GM19438 (cell line): ENCODE data around the gene PZP.

Experiments used
- ATAC-seq: cut with Tn5 transposase; IDR thresholded peaks from one replicate; pipeline ENCODE4 v1.9.1; 2021; ENCODE audit warnings: low read depth; ENCODE audit not compliant: unreplicated experiment

PZP gene

GRCh38 chr12:9127936-9128663, 80.1 kb downstream of the PZP start:
- no peak for ATAC-seq

- no peak for ATAC-seq
Measured at GRCh38 chr12:9127484-9127883, 80.7 kb downstream of the PZP start.

DNA sequence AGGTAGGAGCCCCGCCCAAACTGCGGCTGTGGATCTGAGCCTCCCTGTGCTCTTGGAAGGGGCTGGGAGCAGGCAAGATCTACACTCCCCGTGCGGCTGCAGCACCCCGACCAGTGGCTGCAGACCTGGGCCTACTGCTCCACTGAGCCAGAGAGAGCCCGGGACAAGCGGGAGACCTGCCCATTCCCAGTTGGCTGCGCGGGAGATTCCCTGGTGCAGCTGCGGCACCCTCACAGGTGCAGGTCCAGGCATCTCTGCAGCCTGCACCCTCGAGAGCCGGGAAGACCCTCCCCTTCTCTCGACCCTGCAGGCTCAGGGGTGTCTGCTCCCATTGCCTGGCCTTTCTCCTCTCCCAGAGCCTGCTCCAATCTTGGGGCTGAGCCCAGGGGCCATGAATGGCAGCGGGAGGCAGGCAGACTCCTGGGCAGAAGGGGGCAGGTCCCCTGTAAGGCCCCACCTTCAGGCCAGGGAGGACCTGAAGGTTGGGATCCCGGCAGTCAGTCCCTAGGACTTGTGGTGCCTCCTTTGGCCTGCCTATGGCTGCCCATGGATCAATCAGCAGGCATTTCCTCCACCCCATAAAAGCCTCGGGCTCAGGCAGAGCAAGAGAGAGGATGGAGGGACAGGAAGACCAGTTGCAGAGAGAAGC, 83.7 kb downstream of the PZP start:
- no peak for ATAC-seq

GRCh38 chr12:9123781-9124382, 84.3 kb downstream of the PZP start:
- ATAC-seq = no peak

DNA sequence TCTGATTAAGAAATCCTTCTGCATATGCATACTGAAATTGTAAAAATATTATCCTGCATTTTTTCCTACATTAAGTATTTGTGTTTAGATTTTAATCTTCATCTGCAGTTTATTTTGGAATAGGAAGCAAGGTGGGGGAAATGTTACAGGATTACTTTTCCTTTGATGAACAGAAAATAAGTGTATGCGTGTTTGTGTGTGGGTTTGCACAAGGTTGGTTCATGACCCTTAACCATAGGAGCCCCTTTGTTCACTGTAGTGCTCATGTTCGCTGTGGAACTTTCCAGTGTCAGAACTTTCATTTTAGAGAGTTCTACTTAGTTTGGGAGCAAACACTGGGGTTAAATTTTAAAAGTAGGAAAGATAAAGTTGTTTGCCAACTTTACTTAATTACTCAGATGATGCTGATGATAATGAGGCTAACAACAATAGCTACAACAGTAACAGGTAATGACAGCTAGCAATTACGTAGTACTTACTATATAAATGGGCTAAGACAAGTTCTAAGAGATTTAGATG, 86.0 kb downstream of the PZP start:
- ATAC-seq = no peak

GRCh38 chr12:9120487-9121184, 87.6 kb downstream of the PZP start:
- no peak for ATAC-seq

- ATAC-seq = no peak
Measured at GRCh38 chr12:9118158-9118557, 90.0 kb downstream of the PZP start.

- ATAC-seq = no peak
Measured at GRCh38 chr12:9115731-9116559, 92.2 kb downstream of the PZP start, which contains the start of gene A2M. TSS of gene A2M (minus strand) at chr12:9115919. CDS start at chr12:9115849, 70 bp downstream.

DNA sequence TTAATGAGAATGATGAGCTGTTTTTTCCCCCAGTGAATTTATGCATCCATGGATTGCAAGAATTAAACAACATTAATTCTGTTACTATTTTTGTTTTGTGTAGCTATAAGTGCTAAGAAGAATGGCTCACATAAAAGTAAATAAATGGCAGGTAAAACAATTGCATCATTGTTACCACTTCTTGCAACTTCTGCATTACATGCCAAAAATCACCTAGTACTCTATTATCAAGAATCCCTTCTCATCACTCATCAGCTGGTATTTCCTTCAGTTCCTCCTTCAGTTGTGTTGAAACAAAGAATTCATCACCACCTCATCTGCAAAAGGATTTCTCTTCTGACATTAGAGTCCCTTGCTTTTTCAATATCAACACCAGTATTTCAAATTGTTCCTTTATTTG, 93.2 kb downstream of the PZP start:
- ATAC-seq = no peak

DNA sequence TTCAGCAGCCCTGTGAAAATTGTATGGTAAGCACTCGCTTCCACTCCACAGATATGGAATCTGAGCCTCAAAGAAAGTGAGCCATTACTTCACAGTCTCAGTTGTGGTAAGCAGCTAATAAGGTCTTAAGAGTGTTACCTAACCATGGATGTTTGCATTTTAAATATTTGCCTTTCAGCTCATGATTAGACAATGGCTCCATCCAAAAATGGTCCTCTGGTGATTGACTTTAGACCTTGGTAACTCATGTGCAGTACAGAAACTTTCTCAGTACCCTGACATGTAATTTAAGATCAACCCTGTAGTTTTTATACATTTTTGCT, 94.2 kb downstream of the PZP start:
- ATAC-seq = no peak

DNA sequence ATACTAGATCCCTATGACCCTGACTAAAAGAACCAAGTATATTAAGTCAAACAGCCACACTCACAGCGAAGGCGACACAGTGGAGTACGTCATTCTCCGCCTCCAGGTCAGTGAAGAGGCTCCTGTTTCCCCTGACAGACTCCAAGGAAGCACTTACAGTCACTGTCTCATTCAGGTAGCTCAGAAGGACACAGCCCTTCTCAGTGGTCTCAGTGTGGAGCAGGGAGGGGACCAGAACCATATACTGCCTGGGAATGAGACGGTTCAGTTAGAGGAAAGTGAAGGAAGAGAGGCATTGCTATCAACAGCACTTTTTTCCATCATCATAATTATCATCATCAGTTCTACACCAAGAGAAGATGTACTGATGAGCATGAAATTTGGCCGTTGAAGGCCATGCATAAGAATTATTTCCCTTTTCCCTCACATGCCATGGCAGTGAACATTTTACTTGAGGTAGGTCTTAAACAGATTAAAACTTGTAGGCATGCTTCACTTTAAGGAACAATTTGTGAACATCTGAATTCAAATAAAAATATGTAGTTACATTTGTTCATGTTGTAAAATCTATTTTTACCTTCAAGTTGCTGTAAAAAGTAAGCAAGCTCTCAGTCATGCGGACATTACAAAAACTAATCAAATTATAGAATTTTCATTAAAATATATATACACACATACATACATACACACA, 94.8 kb downstream of the PZP start:
- no peak for ATAC-seq

DNA sequence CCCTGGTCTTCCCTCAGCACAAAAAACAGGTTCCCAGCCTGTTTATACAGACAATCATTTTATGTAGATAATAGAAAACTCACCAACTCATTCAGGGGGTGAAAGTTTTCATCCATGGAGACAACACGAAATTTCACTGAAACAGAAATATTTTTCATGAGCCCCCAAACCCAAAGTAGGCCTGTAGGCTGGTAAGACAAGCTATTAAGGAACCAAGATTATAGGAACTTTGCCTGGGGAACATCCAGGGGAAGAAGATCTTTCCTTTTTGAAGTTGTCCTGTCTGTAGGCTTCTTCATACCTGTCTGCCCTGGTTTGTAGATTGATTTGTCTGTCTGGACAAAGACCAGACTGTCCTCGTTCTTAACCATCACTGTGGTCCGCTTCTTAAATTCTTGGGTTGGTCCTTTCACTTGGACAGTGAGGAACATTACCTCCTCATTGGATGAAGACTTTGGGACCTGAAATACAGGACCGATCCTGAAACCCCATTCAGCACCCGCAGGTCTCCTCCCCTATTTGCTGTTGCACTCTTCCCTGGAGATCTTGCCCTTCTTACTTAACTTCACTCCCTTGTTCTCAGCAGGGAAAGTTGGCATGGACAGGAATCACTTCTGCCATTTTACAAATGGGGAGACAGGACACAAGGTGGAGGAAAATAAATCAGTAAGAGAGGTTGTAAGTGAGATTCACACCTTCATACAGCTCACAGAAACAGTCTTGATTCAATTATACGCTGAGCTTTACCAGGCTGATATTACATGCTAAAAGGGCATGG, 95.9 kb downstream of the PZP start:
- no peak for ATAC-seq

- ATAC-seq = no peak
Measured at GRCh38 chr12:9111525-9111924, 96.7 kb downstream of the PZP start.

GRCh38 chr12:9109737-9110491, 98.3 kb downstream of the PZP start:
- ATAC-seq = no peak

DNA sequence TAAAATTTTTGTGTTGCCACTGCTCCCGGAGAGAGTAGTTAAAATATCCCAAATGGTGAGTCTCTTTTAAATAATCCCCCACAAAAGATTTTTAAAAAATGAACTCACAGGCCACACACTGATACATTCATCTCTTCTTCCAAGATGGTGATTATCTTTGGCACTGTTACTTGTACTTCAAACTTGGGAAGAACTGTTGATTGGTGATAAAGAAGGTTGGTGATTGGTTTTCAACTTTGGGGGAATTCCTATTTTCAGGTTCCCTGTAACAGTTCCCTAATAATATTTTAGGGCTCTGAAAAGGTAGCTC, 99.0 kb downstream of the PZP start:
- no peak for ATAC-seq

GRCh38 chr12:9108504-9109212, 99.5 kb downstream of the PZP start:
- ATAC-seq = no peak

DNA sequence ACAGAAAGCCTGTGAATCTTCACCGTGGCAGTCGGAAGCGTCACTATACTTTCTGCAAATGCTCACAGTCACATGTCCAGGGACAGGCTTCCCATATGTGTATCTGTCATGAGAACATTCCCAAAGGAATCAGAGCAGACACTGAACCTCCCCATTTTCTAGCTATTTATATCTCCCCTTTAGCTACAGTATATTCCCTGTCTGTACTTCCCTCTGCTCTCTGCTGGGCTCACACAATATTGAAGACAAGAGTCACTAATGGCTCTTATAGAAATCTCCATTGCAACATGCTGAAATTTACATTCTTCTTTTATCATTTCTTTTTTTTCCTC, 100.7 kb downstream of the PZP start:
- no peak for ATAC-seq
